ENCODE results near the gene BCKDHA. TPM values are rescaled to one million over a fixed set of nuclear protein-coding genes. Genes with fewer than 3 reads are reported as not detected.
A peak's percentile ranks its signal among the peaks of the same experiment; 100 is the strongest.

Gene BCKDHA
- total and polyA plus RNA-seq, 9 of the 15 experiments (the other 6 are each of a cell fraction or from before 2014, with no cell fraction given), result 4.5 to 52.5 (median 14.1) TPM

DNA sequence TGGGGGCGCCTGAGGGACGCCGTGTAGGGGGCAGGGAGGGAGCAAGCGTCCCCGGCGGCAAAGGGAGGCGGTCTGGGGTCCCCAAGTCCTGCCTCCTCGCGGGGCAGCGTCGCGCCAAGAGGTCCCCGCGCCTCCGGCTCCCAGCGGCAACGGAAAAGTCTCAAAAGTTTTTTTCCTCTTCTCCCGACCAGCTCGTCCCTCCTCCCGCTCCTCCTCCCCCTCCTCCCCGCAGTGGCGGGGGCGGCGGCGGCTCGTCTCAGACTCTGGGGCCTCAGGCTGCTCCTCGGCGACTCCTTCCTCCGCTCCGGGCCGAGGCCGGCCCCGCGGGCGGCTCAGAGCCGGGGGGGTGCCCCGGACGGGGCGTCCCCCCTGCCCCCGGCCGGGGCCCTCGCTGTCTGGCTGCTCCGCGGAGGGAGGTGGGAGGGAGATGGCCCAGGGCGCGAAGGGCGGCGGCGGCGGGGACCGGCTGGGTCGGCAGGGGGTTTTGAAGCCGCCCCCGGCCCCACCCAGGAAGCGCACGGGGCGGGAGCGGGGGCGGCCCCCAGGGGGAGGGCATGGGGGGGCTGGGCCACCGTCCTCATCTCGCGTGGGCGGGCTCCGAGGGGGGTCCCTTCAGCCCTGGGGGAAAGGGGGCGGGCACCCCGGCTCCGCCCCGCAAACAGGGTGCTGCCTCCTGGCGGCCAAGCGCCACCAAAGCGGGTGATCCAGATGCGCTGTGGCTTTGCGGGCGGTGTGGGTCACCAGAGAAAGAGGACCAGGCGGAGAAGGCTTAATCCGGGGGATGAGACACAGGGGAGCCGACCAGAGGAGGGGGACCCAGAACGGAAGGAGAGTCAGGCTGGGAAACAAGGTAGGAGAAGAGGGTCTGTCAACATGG is 43.9 kb upstream of the BCKDHA start, which contains the start of gene TGFB1 (continued):
- TF ChIP-seq, protein P1, sequence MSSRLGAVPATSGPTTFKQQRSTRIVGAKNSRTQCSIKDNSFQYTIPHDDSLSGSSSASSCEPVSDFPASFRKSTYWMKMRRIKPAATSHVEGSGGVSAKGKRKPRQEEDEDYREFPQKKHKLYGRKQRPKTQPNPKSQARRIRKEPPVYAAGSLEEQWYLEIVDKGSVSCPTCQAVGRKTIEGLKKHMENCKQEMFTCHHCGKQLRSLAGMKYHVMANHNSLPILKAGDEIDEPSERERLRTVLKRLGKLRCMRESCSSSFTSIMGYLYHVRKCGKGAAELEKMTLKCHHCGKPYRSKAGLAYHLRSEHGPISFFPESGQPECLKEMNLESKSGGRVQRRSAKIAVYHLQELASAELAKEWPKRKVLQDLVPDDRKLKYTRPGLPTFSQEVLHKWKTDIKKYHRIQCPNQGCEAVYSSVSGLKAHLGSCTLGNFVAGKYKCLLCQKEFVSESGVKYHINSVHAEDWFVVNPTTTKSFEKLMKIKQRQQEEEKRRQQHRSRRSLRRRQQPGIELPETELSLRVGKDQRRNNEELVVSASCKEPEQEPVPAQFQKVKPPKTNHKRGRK (tag; IDR thresholded peaks at IDR 0.05), result no peak
- TF ChIP-seq MYC (IDR thresholded peaks at IDR 0.05; ENCODE audit: low read depth, low read length) (peak; percentile 53; the same call in 1 of the 2 replicates), MYC (CRISPR knock-in tag; IDR thresholded peaks at IDR 0.05; ENCODE audit: borderline replicate concordance, low read depth) (no peak), PHF21A (IDR thresholded peaks at IDR 0.05; ENCODE audit: borderline replicate concordance, low read depth) (no peak), ZNF121 (CRISPR knock-in tag; conservative IDR thresholded peaks at IDR 0.05) (no peak), IFI16 (CRISPR knock-in tag; IDR thresholded peaks at IDR 0.05) (no peak), SRSF9 (IDR thresholded peaks at IDR 0.05; ENCODE audit: borderline replicate concordance, low read depth, low read length) (no peak), DNMT1 (IDR thresholded peaks at IDR 0.05) (no peak), ZNF511 (CRISPR knock-in tag; IDR thresholded peaks at IDR 0.05) (no peak), SMAD1 (IDR thresholded peaks at IDR 0.05; ENCODE audit: low read depth, low read length, partially characterized antibody) (peak; percentile 29), TCF15 (CRISPR knock-in tag; IDR thresholded peaks at IDR 0.05) (no peak), PTTG1 (tag; IDR thresholded peaks at IDR 0.05; ENCODE audit: low read depth) (no peak), MBD2 (IDR thresholded peaks at IDR 0.05; ENCODE audit: borderline replicate concordance, low read depth) (no peak), NONO (IDR thresholded peaks at IDR 0.05; ENCODE audit: low read depth in 2 of 2, low read length in 1 of 2) (peak; percentile 83 to 96)
- TF ChIP-seq, protein P2, sequence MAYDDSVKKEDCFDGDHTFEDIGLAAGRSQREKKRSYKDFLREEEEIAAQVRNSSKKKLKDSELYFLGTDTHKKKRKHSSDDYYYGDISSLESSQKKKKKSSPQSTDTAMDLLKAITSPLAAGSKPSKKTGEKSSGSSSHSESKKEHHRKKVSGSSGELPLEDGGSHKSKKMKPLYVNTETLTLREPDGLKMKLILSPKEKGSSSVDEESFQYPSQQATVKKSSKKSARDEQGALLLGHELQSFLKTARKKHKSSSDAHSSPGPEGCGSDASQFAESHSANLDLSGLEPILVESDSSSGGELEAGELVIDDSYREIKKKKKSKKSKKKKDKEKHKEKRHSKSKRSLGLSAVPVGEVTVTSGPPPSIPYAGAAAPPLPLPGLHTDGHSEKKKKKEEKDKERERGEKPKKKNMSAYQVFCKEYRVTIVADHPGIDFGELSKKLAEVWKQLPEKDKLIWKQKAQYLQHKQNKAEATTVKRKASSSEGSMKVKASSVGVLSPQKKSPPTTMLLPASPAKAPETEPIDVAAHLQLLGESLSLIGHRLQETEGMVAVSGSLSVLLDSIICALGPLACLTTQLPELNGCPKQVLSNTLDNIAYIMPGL (CRISPR knock-in tag; IDR thresholded peaks at IDR 0.05), result no peak
- TF ChIP-seq, protein P3, sequence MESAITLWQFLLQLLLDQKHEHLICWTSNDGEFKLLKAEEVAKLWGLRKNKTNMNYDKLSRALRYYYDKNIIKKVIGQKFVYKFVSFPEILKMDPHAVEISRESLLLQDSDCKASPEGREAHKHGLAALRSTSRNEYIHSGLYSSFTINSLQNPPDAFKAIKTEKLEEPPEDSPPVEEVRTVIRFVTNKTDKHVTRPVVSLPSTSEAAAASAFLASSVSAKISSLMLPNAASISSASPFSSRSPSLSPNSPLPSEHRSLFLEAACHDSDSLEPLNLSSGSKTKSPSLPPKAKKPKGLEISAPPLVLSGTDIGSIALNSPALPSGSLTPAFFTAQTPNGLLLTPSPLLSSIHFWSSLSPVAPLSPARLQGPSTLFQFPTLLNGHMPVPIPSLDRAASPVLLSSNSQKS (CRISPR knock-in tag; IDR thresholded peaks at IDR 0.05), result no peak
- TF ChIP-seq, protein P4, sequence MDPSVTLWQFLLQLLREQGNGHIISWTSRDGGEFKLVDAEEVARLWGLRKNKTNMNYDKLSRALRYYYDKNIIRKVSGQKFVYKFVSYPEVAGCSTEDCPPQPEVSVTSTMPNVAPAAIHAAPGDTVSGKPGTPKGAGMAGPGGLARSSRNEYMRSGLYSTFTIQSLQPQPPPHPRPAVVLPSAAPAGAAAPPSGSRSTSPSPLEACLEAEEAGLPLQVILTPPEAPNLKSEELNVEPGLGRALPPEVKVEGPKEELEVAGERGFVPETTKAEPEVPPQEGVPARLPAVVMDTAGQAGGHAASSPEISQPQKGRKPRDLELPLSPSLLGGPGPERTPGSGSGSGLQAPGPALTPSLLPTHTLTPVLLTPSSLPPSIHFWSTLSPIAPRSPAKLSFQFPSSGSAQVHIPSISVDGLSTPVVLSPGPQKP (CRISPR knock-in tag; IDR thresholded peaks at IDR 0.05), result no peak

All from K562 (cell line).